ENCODE results near the gene MUCL1. TPM values are rescaled to one million over a fixed set of nuclear protein-coding genes. Genes with fewer than 3 reads are reported as not detected.

The MUCL1 gene
- total RNA-seq, 4 donors from 2014 or later = not detected

DNA sequence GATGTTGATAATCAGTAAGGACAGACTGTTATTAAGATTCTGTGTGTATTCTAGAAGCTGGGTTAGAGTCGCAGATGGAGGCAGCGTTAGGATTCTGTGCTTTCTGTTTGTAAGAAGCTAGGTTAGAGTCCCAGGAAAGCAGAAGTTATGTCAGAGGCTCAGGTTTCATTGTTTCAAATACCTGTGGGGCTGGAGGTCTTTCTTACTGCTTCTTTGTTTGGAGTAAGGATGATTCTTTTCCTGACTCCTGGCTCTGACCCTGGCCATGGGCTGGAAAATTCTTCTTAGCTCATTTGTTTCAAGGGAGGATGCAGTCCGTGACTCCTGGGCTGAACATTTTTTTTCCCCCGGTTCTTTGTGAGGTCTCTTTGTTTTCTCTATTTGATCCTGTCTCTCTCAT, 5.2 kb downstream of the MUCL1 start:
- Histone ChIP-seq H3K36me3 (no peaks in the 10 kb centered on the region), H3K4me1 (no peaks in the 10 kb centered on the region), H3K27ac (no peak overlapping the region), H3K4me3 (no peak overlapping the region), H3K27me3 (no peaks in the 10 kb centered on the region), H3K9me3 (no peaks in the 10 kb centered on the region)
- in situ Hi-C loops (cut with MboI; ENCODE audit: low sequenced_read_pairs in 4 of 4) (no loop called here), intact Hi-C loops (cut with DNase I; ENCODE audit: low total_unique reads) (no loop called here)
- ATAC-seq (no peak), DNase-seq (no peak)
- TF ChIP-seq POLR2A (IDR thresholded peaks at IDR 0.05) = no peak
- TF ChIP-seq, protein P1, sequence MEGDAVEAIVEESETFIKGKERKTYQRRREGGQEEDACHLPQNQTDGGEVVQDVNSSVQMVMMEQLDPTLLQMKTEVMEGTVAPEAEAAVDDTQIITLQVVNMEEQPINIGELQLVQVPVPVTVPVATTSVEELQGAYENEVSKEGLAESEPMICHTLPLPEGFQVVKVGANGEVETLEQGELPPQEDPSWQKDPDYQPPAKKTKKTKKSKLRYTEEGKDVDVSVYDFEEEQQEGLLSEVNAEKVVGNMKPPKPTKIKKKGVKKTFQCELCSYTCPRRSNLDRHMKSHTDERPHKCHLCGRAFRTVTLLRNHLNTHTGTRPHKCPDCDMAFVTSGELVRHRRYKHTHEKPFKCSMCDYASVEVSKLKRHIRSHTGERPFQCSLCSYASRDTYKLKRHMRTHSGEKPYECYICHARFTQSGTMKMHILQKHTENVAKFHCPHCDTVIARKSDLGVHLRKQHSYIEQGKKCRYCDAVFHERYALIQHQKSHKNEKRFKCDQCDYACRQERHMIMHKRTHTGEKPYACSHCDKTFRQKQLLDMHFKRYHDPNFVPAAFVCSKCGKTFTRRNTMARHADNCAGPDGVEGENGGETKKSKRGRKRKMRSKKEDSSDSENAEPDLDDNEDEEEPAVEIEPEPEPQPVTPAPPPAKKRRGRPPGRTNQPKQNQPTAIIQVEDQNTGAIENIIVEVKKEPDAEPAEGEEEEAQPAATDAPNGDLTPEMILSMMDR (IDR thresholded peaks at IDR 0.05 in 4 of 5, conservative IDR thresholded peaks at IDR 0.05 in 1 of 5) = no peak

- Histone ChIP-seq H3K4me1 (no peaks in the 10 kb centered on the region), H3K27me3 (no peaks in the 10 kb centered on the region), H3K4me3 (no peak overlapping the region), H3K9me3 (no peaks in the 10 kb centered on the region), H3K36me3 (no peaks in the 10 kb centered on the region), H3K27ac (no peak overlapping the region)
- DNase-seq (no peak), ATAC-seq (no peak)
- TF ChIP-seq, protein P1 (IDR thresholded peaks at IDR 0.05 in 4 of 5, conservative IDR thresholded peaks at IDR 0.05 in 1 of 5) = no peak
- TF ChIP-seq POLR2A (IDR thresholded peaks at IDR 0.05) = no peak
- intact Hi-C loops (cut with DNase I; ENCODE audit: low total_unique reads) = no loop called here
- in situ Hi-C loops (cut with MboI; ENCODE audit: low sequenced_read_pairs in 4 of 4) = no loop called here
Observed at GRCh38 chr12:54861927-54862326, 7.6 kb downstream of the MUCL1 start.

GRCh38 chr12:54863948-54864618, 9.8 kb downstream of the MUCL1 start:
- intact Hi-C loops (cut with DNase I; ENCODE audit: low total_unique reads) = no loop called here
- no peaks in the 10 kb centered on the region for H3K4me1 ChIP-seq
- no peaks in the 10 kb centered on the region for H3K9me3 ChIP-seq
- H3K27ac ChIP-seq = no peak overlapping the region
- in situ Hi-C loops (cut with MboI; ENCODE audit: low sequenced_read_pairs in 4 of 4) = no loop called here
- no peaks in the 10 kb centered on the region for H3K27me3 ChIP-seq
- H3K4me3 ChIP-seq = no peak overlapping the region
- TF ChIP-seq, protein P1 (IDR thresholded peaks at IDR 0.05 in 4 of 5, conservative IDR thresholded peaks at IDR 0.05 in 1 of 5) = no peak
- TF ChIP-seq POLR2A (IDR thresholded peaks at IDR 0.05) = no peak
- no peak for ATAC-seq
- H3K36me3 ChIP-seq = no peaks in the 10 kb centered on the region
- no peak for DNase-seq

GRCh38 chr12:54865683-54866324, 11.5 kb downstream of the MUCL1 start:
- Histone ChIP-seq H3K4me3 (no peak overlapping the region), H3K36me3 (no peaks in the 10 kb centered on the region), H3K27me3 (no peaks in the 10 kb centered on the region), H3K4me1 (no peaks in the 10 kb centered on the region), H3K9me3 (no peaks in the 10 kb centered on the region), H3K27ac (no peak overlapping the region)
- ATAC-seq (no peak), DNase-seq (no peak)
- in situ Hi-C loops (cut with MboI; ENCODE audit: low sequenced_read_pairs in 4 of 4) = no loop called here
- intact Hi-C loops (cut with DNase I; ENCODE audit: low total_unique reads) = no loop called here
- no peak for TF ChIP-seq POLR2A (IDR thresholded peaks at IDR 0.05)
- TF ChIP-seq, protein P1 (IDR thresholded peaks at IDR 0.05 in 4 of 5, conservative IDR thresholded peaks at IDR 0.05 in 1 of 5) = no peak

Measured in gastrocnemius medialis (tissue), 4 donors.